H9 (cell line): Measurements from ENCODE around the gene IL1RL2. TPM values are rescaled to one million over a fixed set of nuclear protein-coding genes. Genes with fewer than 3 reads are reported as not detected.

Source experiments
- DNase-seq: peaks from one replicate; pipeline ENCODE4 v3.0.0-alpha.2; 2017
- H2AFZ ChIP-seq: one replicate; pipeline ENCODE4 v1.6.1; 2013; ENCODE audit warnings: mild to moderate bottlenecking, low read length, control low read depth, moderate library complexity
- H2AK5ac ChIP-seq: 2 replicates; pipeline ENCODE4 v1.6.1; 2013; ENCODE audit warnings: low read length, control low read depth, mixed read lengths; ENCODE audit not compliant: insufficient read length
- H2BK120ac ChIP-seq: one replicate; pipeline ENCODE4 v1.6.1; 2013; ENCODE audit warnings: low read depth, mild to moderate bottlenecking, low read length, control low read depth, inconsistent platforms; ENCODE audit not compliant: poor library complexity, severe bottlenecking
- H2BK12ac ChIP-seq: 2 replicates; pipeline ENCODE4 v1.6.1; 2013; ENCODE audit warnings: low read length, control low read depth, mixed read lengths, low read depth; ENCODE audit not compliant: insufficient read length
- H2BK15ac ChIP-seq: 2 replicates; pipeline ENCODE4 v1.6.1; 2013; ENCODE audit warnings: low read depth, low read length, control low read depth
- H2BK20ac ChIP-seq: one replicate; pipeline ENCODE4 v1.6.1; 2013; ENCODE audit warnings: low read depth, mild to moderate bottlenecking, low read length, control low read depth, inconsistent platforms; ENCODE audit not compliant: poor library complexity, severe bottlenecking
- H2BK5ac ChIP-seq: 2 replicates; pipeline ENCODE4 v1.6.1; 2013; ENCODE audit warnings: low read length, control low read depth, mixed read lengths; ENCODE audit not compliant: insufficient read length
- H3K14ac ChIP-seq: 2 replicates; pipeline ENCODE4 v1.6.1; 2013; ENCODE audit warnings: low read length, control low read depth; ENCODE audit not compliant: insufficient read depth
- H3K18ac ChIP-seq: 2 replicates; pipeline ENCODE4 v1.6.1; 2013; ENCODE audit warnings: low read depth, mild to moderate bottlenecking, mixed read lengths, low read length, control low read depth; ENCODE audit not compliant: insufficient read length
- H3K23ac ChIP-seq: 2 replicates; pipeline ENCODE4 v1.6.1; 2013; ENCODE audit warnings: low read length, control low read depth, mixed read lengths, low read depth; ENCODE audit not compliant: insufficient read length
- H3K23me2 ChIP-seq: 2 replicates; pipeline ENCODE4 v1.6.1; 2013; ENCODE audit warnings: low read depth, mild to moderate bottlenecking, mixed read lengths, low read length, control low read depth; ENCODE audit not compliant: insufficient read length, poor library complexity, severe bottlenecking
- H3K27ac ChIP-seq: 2 replicates; pipeline ENCODE4 v1.5.1; 2013; ENCODE audit warnings: low read length, control low read depth, mixed read lengths, low read depth; ENCODE audit not compliant: insufficient read length
- H3K27me3 ChIP-seq: 2 replicates; pipeline ENCODE4 v1.6.1; 2013; ENCODE audit warnings: low read length, control low read depth, inconsistent platforms; ENCODE audit not compliant: insufficient read depth
- H3K4ac ChIP-seq: 2 replicates; pipeline ENCODE4 v1.6.1; 2013; ENCODE audit warnings: low read depth, mild to moderate bottlenecking, control low read depth, inconsistent platforms, low read length, moderate library complexity
- H3K4me1 ChIP-seq: 2 replicates; pipeline ENCODE4 v1.6.1; 2013; ENCODE audit warnings: low read length, control low read depth, inconsistent platforms; ENCODE audit not compliant: insufficient read depth
- H3K4me2 ChIP-seq: 2 replicates; pipeline ENCODE4 v1.6.1; 2013; ENCODE audit warnings: low read length, control low read depth, mixed read lengths; ENCODE audit not compliant: insufficient read length, insufficient read depth
- H3K56ac ChIP-seq: 2 replicates; pipeline ENCODE4 v1.6.1; 2013; ENCODE audit warnings: low read depth, mild to moderate bottlenecking, mixed read lengths, low read length, control low read depth; ENCODE audit not compliant: insufficient read length
- H3K79me1 ChIP-seq: 2 replicates; pipeline ENCODE4 v1.6.1; 2013; ENCODE audit warnings: low read depth, mild to moderate bottlenecking, moderate library complexity, low read length, control low read depth, inconsistent platforms; ENCODE audit not compliant: insufficient read depth, poor library complexity, severe bottlenecking
- H3K79me2 ChIP-seq: 2 replicates; pipeline ENCODE4 v1.6.1; 2013; ENCODE audit warnings: low read length, control low read depth, inconsistent platforms; ENCODE audit not compliant: insufficient read depth
- H3K9ac ChIP-seq: 2 replicates; pipeline ENCODE4 v1.6.1; 2013; ENCODE audit warnings: low read length, control low read depth, mixed read lengths; ENCODE audit not compliant: insufficient read length; ENCODE audit errors: extremely low read depth
- H3K9me3 ChIP-seq: one replicate; pipeline ENCODE4 v1.6.1; 2013; ENCODE audit warnings: low read depth, low read length, inconsistent platforms; ENCODE audit not compliant: control insufficient read depth
- H3T11ph ChIP-seq: one replicate; pipeline ENCODE4 v1.6.1; 2013; ENCODE audit warnings: mild to moderate bottlenecking, low read length, control low read depth, inconsistent platforms
- H4K20me1 ChIP-seq: one replicate; pipeline ENCODE4 v1.6.1; 2013; ENCODE audit not compliant: control insufficient read depth, insufficient read length, insufficient read depth
- H4K5ac ChIP-seq: 2 replicates; pipeline ENCODE4 v1.6.1; 2013; ENCODE audit warnings: low read depth, mild to moderate bottlenecking, mixed read lengths, low read length, control low read depth; ENCODE audit not compliant: insufficient read length
- H4K8ac ChIP-seq: replicated peaks from 2 replicates; pipeline ENCODE4 v1.6.1; 2013; ENCODE audit warnings: low read length, control low read depth, mixed read lengths, low read depth; ENCODE audit not compliant: insufficient read length
- H4K91ac ChIP-seq: 2 replicates; pipeline ENCODE4 v1.6.1; 2013; ENCODE audit warnings: low read depth, mild to moderate bottlenecking, moderate library complexity, mixed read lengths, low read length, control low read depth; ENCODE audit not compliant: insufficient read length
- H3K27ac Mint-ChIP-seq, 3 experiments: 2 replicates in 2 of 3; 3 replicates in 1 of 3; pipeline ENCODE4 v1.8.0; 2020 to 2021; ENCODE audit warnings: mixed read lengths in 3 of 3, mild to moderate bottlenecking in 1 of 3, moderate library complexity in 1 of 3
- H3K27me3 Mint-ChIP-seq: 2 replicates; pipeline ENCODE4 v1.8.0; 2021; ENCODE audit warnings: low read depth, mild to moderate bottlenecking, moderate library complexity, mixed read lengths
- H3K36me3 Mint-ChIP-seq, 3 experiments: 2 replicates in 2 of 3; 3 replicates in 1 of 3; pipeline ENCODE4 v1.8.0; 2020 to 2021; ENCODE audit warnings: low read depth in 3 of 3, mixed read lengths in 3 of 3; ENCODE audit not compliant: insufficient read depth in 1 of 3
- H3K4me1 Mint-ChIP-seq, 2 experiments: 2 replicates each; pipeline ENCODE4 v1.8.0; 2020; ENCODE audit warnings: mixed read lengths in 2 of 2
- H3K4me3 Mint-ChIP-seq, 2 experiments: 2 replicates in 1 of 2; 3 replicates in 1 of 2; pipeline ENCODE4 v1.8.0; 2020 to 2021; ENCODE audit warnings: mild to moderate bottlenecking in 2 of 2, mixed read lengths in 2 of 2, moderate library complexity in 1 of 2
- H3K9me3 Mint-ChIP-seq, 2 experiments: 2 replicates in 1 of 2; 3 replicates in 1 of 2; pipeline ENCODE4 v1.8.0; 2020; ENCODE audit warnings: mild to moderate bottlenecking in 2 of 2, mixed read lengths in 2 of 2, moderate library complexity in 1 of 2
- CTCF ChIP-seq: fragments of 200-600 bp; sonication (generic); conservative IDR thresholded peaks from 3 replicates; pipeline ENCODE4 v1.8.0; 2021; ENCODE audit warnings: antibody characterized with exemption, mild to moderate bottlenecking
- WGBS: extraction: QIAGEN DNeasy Blood & Tissue Kit; methylation state at CpG from one replicate; pipeline ENCODE4 v1.1.7; 2013; ENCODE audit warnings: missing lambda C conversion rate, low lambda C conversion rate, mixed read lengths; ENCODE audit not compliant: insufficient read length; ENCODE audit errors: extremely low coverage; 5-methylcytosine and 5-hydroxymethylcytosine counted together
- total RNA-seq: library from RNA; stranded (reverse); gene quantifications from 2 replicates; pipeline ENCODE4 v1.2.1, GENCODE V29; 2021

Gene IL1RL2
- total RNA-seq, 1 experiment from 2014 or later: not detected

GRCh38 chr2:102143450-102143985 lies 43.3 kb upstream of the IL1RL2 start:
- peaks cover 69% of the 10 kb centered on the region for H3K27me3 Mint-ChIP-seq
- no peak overlapping the region for H2AFZ ChIP-seq

More at GRCh38 chr2:102143450-102143985, 43.3 kb upstream of the IL1RL2 start:
- Histone ChIP-seq H3K23ac (no peak overlapping the region), H3K4me1 (no peaks in the 10 kb centered on the region), H2AK5ac (no peak overlapping the region), H2BK20ac (no peak overlapping the region), H3K27ac (no peak overlapping the region), H4K91ac (no peak overlapping the region), H4K8ac (no peak overlapping the region), H3T11ph (no peak overlapping the region), H3K56ac (no peak overlapping the region), H4K20me1 (no peaks in the 10 kb centered on the region), H3K79me1 (no peaks in the 10 kb centered on the region), H3K23me2 (peaks cover 3% of the 10 kb centered on the region), H3K27me3 (peaks cover 6% of the 10 kb centered on the region; the same call in 1 of the 2 replicates), H2BK15ac (no peak overlapping the region), H3K4me2 (no peak overlapping the region), H2BK5ac (no peak overlapping the region), H2BK120ac (no peak overlapping the region), H3K4ac (no peak overlapping the region), H3K9me3 (no peaks in the 10 kb centered on the region), H3K18ac (no peak overlapping the region), H3K9ac (no peak overlapping the region), H4K5ac (no peak overlapping the region), H3K14ac (no peak overlapping the region), H2BK12ac (no peak overlapping the region), H3K79me2 (no peaks in the 10 kb centered on the region)
- no peak for DNase-seq
- Mint-ChIP-seq H3K36me3 (peaks cover 0 to 10% (median 2%) of the 10 kb centered on the region in 3 experiments; a peak in 3 of 7 replicates), H3K9me3 (peaks cover 8 to 22% of the 10 kb centered on the region in 2 experiments), H3K27ac (peak overlapping the region in 1 of 3 experiments; percentile 6; a peak in 1 of 7 replicates), H3K4me3 (peak overlapping the region; percentile 54 to 76), H3K4me1 (peaks cover 17 to 19% of the 10 kb centered on the region in 2 experiments)
- WGBS: no CpG with 5 or more reads among the region's 10 CpGs
- TF ChIP-seq CTCF: no peak
